ENCODE measurements around the gene HOXD3.

HOXD3 gene

GRCh38 chr2:176156807-176157498 is at the start of gene HOXD3:
Gene HOXD3 (plus strand): TSS chr2:176157307. CDS start chr2:176169115, 11,808 bp downstream.
- CTCF ChIA-PET = no interaction called here
- POLR2A ChIA-PET (ENCODE audit: low non-redundant PET) = no interaction called here
- DNase-seq (ENCODE audit: low spot score) = no peak
- TF ChIP-seq CTCF (conservative IDR thresholded peaks at IDR 0.05; ENCODE audit: low read depth) = no peak
- no peak within 1 kb of the TSS for H3K27ac ChIP-seq

GRCh38 chr2:176107731-176108181 is 49.4 kb upstream of the HOXD3 start:
- ChIA-PET POLR2A (ENCODE audit: low non-redundant PET) (no interaction called here), CTCF (no interaction called here)
- no peak for DNase-seq (ENCODE audit: low spot score)
- H3K27ac ChIP-seq = peak overlapping the region; percentile 98
- TF ChIP-seq CTCF (conservative IDR thresholded peaks at IDR 0.05; ENCODE audit: low read depth) = no peak

- CTCF ChIA-PET = interaction anchor here (0.6 to 1.4 kb wide), 2 partner anchors 12 to 17 kb away, joined by 4 to 7 read pairs; no protein-coding TSS in a partner anchor
- POLR2A ChIA-PET (ENCODE audit: low non-redundant PET) = no interaction called here
- TF ChIP-seq CTCF (conservative IDR thresholded peaks at IDR 0.05; ENCODE audit: low read depth) = no peak
- DNase-seq (ENCODE audit: low spot score) = no peak
- peak overlapping the region; percentile 98 for H3K27ac ChIP-seq
Measured at GRCh38 chr2:176109192-176109901, 47.8 kb upstream of the HOXD3 start.

- CTCF ChIA-PET = interaction anchor here (0.8 to 1.9 kb wide), 3 partner anchors 12 to 441 kb away, joined by 4 to 7 read pairs (median 6); no protein-coding TSS in a partner anchor
- POLR2A ChIA-PET (ENCODE audit: low non-redundant PET) = no interaction called here
- no peak overlapping the region for H3K27ac ChIP-seq
Measured at GRCh38 chr2:176109946-176110345, 47.2 kb upstream of the HOXD3 start.

GRCh38 chr2:176110415-176111308 is 46.4 kb upstream of the HOXD3 start:
- TF ChIP-seq CTCF (conservative IDR thresholded peaks at IDR 0.05; ENCODE audit: low read depth) = no peak
- ChIA-PET POLR2A (ENCODE audit: low non-redundant PET) (no interaction called here), CTCF (interaction anchor here (0.6 to 1.9 kb wide), 6 partner anchors 11 to 444 kb away, joined by 3 to 7 read pairs (median 5); no protein-coding TSS in a partner anchor)
- H3K27ac ChIP-seq = no peak overlapping the region
- DNase-seq (ENCODE audit: low spot score) = no peak

More at GRCh38 chr2:176109946-176110345, 47.2 kb upstream of the HOXD3 start:
- no peak for TF ChIP-seq CTCF (conservative IDR thresholded peaks at IDR 0.05; ENCODE audit: low read depth)
- no peak for DNase-seq (ENCODE audit: low spot score)

GRCh38 chr2:176111309-176111663 is 45.8 kb upstream of the HOXD3 start:
- no peak for DNase-seq (ENCODE audit: low spot score)
- no peak overlapping the region for H3K27ac ChIP-seq
- ChIA-PET CTCF (interaction anchor here (0.6 to 1.9 kb wide), 5 partner anchors 10 to 443 kb away, joined by 3 to 6 read pairs (median 4); no protein-coding TSS in a partner anchor), POLR2A (ENCODE audit: low non-redundant PET) (no interaction called here)
- peak; percentile 95 for TF ChIP-seq CTCF (conservative IDR thresholded peaks at IDR 0.05; ENCODE audit: low read depth)

All from RWPE1 (cell line).